ENCODE results near the gene SLC44A1. TPM values are rescaled to one million over a fixed set of nuclear protein-coding genes. Genes with fewer than 3 reads are reported as not detected.
A peak's percentile ranks its signal among the peaks of the same experiment; 100 is the strongest.

SLC44A1 gene
- total RNA-seq, 1 experiment from 2014 or later: 25.0 TPM

- in situ Hi-C loops (cut with HindIII; ENCODE audit: low sequenced_read_pairs): no loop called here
These were observed 115.9 kb downstream of the SLC44A1 start for GRCh38 chr9:105360344-105360743.

DNA sequence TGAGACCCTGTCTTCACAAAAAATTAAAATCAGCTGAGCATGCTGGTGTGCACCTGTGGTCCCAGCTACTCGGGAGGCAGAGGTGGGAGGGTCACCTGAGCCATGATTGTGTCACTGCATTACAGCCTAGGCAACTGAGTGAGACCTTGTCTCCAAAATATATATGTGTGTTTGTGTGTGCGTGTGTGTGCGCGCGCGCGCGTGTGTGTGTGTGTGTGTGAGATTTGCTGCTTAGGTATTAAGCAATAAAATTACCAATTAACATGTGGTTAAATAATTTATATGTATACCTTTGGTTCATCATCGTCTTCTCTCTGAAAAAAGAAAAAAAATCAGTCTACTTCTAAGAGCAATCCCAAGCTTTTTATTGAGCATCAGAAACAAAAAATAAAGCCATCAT, 117.4 kb downstream of the SLC44A1 start:
- in situ Hi-C loops (cut with HindIII; ENCODE audit: low sequenced_read_pairs): no loop called here
- DNase-seq (ENCODE audit: low spot score): no peak

More at GRCh38 chr9:105360344-105360743, 115.9 kb downstream of the SLC44A1 start:
- DNase-seq (ENCODE audit: low spot score): no peak

DNA sequence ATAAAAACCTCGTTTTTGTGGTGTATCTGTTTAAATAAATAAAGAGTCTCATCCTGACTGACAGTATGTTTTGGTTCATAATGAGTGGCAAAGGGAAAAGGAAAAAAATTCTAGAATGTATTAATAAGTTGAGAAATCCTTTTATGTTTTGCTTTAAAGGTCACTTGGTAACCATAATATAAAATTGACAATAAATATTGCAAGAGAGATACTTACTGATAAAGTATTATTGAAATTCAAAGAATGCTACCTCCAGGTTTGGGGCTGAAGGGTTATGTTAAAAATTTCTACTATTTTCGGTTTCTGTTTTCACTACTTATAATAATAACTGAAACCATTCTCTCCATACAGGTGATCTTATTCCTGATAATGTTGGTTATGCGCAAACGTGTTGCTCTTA, 118.0 kb downstream of the SLC44A1 start:
- no peak for DNase-seq (ENCODE audit: low spot score)
- in situ Hi-C loops (cut with HindIII; ENCODE audit: low sequenced_read_pairs): no loop called here

DNA sequence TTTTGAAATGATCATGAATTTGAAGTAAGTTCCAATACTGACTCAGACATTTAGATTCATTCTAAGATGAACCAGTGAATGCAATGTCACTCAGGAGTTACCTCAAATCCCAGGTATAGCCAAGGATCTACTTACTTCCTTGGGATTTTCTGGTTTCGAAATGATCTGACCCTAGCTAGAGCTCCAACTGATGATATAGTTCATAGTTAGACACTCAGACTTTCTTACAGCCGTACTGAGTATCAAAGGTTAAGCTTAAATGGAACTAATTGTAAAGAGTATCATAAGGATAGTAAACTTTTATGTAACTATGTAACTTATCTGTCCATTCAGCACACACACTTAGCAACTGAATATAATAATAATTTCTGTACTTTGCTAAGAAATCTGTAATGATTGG, 119.4 kb downstream of the SLC44A1 start:
- in situ Hi-C loops (cut with HindIII; ENCODE audit: low sequenced_read_pairs): no loop called here
- DNase-seq (ENCODE audit: low spot score): no peak

DNA sequence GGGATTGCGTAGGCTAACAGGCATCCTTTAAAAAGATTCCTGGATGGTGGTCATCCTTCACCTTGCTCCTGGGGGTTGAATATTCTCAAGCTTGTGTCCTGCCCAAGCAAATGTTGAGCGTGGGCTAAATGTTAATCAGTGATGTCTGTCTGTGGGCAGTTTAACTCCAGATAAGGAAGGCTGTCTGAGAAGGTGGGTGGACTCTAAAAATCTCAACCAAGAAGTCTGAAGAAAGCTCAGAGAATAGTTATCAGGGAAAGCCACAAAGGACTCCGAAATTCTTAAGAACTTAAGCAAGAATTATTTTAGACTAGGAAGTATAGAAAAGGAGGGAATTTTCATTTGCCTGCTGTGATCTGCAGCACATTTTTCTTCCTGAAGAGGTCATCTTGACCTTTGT, 125.5 kb downstream of the SLC44A1 start:
- no peak for DNase-seq (ENCODE audit: low spot score)
- in situ Hi-C loops (cut with HindIII; ENCODE audit: low sequenced_read_pairs): no loop called here

DNA sequence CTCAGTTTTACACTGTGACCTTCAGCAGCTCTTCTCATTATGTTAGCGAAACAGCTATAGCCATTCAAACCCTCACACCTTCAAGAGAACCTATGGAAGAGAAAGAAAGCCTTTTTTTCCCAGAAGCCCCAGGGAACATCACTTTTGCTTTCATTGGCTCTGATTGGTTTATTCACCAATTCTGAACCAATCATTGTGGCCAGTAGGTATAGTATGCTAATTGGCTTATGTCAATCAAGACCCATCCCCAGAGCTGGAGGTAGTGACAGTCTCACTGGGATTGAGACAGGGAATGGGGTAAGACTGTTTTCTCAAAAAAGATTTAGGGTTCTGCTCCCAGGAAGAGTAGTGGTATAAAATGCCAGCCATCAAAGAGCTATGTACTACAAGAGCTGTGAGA, 129.3 kb downstream of the SLC44A1 start:
- in situ Hi-C loops (cut with HindIII; ENCODE audit: low sequenced_read_pairs): no loop called here
- DNase-seq (ENCODE audit: low spot score): no peak

DNA sequence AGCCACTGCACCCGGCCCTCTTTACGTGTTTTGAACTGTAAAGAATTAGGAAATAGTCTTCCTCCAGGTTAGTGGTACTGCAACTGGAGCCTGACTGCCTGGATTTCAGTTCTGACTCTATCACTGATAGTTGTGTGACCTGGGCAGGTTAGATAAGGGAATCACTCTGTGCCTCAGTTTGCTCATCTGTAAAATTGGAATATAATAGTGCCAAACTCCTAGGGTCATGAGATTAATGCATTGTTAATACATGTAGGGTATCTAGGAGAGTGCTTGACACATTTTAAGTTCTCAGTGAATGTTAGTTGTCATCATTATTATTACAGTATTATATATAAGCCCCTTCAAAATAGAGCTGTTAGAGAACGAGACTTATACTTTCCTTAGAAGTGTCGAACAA, 130.9 kb downstream of the SLC44A1 start:
- no peak for DNase-seq (ENCODE audit: low spot score)
- in situ Hi-C loops (cut with HindIII; ENCODE audit: low sequenced_read_pairs): no loop called here

DNA sequence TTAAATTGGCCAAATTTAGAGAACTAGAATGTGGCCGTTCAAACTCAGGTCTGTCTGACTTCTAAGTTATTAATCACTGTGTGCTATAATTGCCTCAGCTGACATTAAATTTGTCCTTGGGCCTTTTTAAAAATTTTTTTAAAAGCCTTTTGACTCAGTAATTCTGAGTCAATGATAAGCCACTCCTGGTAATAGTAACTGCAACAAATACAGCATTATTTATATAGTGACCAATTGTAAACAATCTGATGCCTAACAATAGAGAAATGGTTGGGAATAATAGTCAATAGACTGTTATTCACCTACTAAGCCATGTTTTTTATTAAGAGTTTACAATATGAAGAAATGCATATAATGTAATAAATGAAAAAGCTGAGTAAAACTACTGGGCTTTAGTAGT, 132.4 kb downstream of the SLC44A1 start:
- no peak for DNase-seq (ENCODE audit: low spot score)
- in situ Hi-C loops (cut with HindIII; ENCODE audit: low sequenced_read_pairs): no loop called here

GRCh38 chr9:105385381-105385985, 141.0 kb downstream of the SLC44A1 start:
- in situ Hi-C loops (cut with HindIII; ENCODE audit: low sequenced_read_pairs): no loop called here
- DNase-seq (ENCODE audit: low spot score): peak; percentile 85

DNA sequence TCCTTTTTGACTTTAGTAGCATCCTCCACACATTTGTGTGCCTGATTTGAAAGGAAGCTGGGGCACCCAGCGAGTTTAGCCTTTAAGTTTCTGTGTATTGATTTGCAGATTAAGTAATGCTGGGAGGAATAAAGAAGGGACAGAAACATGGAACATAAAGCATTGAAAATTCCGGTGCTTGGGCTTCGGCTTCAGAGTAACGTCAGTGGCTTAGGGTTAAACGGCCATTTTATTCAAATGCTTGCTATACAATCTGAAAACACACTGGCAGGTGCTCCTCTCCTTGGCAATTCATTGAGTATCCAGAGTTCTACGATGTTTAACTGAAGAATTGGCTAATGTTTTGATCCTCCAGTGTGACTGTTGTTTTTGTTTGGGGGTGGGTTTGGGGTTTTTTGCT, 145.3 kb downstream of the SLC44A1 start:
- peak; percentile 41 for DNase-seq (ENCODE audit: low spot score)
- in situ Hi-C loops (cut with HindIII; ENCODE audit: low sequenced_read_pairs): no loop called here

- in situ Hi-C loops (cut with HindIII; ENCODE audit: low sequenced_read_pairs): no loop called here
- DNase-seq (ENCODE audit: low spot score): peak; percentile 89
These were observed 146.4 kb downstream of the SLC44A1 start for GRCh38 chr9:105390871-105391270.

DNA sequence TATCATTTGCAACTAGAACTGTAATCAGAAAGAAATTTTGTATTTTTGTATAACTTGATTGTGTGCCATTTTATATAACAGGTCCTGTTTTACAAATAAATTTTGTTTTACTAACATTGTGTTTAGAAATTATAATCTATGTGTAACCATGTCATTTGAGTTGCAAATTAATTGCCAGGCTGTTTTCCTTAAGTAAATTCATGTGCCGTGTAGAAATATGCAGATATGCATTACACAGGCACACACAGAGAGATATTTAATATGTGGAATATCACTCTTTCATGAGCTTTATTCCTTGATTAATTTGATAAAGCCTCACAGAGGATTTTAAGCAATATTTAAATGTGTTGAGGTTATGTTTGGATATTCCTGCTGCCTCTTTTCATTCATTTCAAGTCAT, 146.8 kb downstream of the SLC44A1 start:
- in situ Hi-C loops (cut with HindIII; ENCODE audit: low sequenced_read_pairs): no loop called here
- no peak for DNase-seq (ENCODE audit: low spot score)

DNA sequence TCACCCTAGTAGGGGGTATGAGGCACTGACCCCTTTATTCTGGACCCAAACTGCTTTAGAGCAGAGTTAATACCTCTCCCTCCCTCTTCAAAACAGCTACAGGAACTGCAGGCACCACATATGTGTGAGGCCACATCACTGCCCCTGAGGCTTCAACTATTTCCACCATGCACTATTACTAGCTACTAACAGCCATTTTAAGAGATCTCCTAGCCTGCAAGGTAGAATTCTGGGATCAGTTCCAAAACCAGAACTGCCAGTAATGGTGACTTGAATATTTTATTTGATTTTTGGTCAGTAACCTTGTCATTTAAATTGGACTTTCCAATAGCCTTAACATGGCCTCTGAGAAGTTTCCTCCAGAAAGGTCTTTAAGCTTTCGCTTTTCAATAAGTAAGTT, 148.1 kb downstream of the SLC44A1 start:
- peak; percentile 30 for DNase-seq (ENCODE audit: low spot score)
- in situ Hi-C loops (cut with HindIII; ENCODE audit: low sequenced_read_pairs): no loop called here

GRCh38 chr9:105393576-105394344, 149.3 kb downstream of the SLC44A1 start:
- no peak for DNase-seq (ENCODE audit: low spot score)
- in situ Hi-C loops (cut with HindIII; ENCODE audit: low sequenced_read_pairs): no loop called here

DNA sequence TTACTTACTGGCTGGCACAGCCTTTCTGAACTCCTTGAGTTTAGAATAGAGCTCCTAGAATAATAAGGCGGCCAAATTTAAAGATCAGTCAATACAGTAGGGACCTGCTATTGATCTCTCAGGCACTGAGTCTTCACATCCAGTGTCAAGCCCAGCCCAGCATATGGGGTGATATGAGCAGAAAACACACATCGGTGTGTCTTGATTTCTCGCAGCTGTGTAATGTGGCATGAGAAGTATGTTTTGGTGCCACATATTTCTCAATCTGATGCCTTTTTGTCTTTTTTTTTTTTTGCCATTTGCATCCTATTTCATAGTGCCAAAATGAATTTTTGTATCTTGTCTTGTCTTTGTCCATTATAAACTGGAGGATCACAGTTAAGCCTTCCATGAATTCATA, 152.0 kb downstream of the SLC44A1 start:
- in situ Hi-C loops (cut with HindIII; ENCODE audit: low sequenced_read_pairs): no loop called here
- no peak for DNase-seq (ENCODE audit: low spot score)

DNA sequence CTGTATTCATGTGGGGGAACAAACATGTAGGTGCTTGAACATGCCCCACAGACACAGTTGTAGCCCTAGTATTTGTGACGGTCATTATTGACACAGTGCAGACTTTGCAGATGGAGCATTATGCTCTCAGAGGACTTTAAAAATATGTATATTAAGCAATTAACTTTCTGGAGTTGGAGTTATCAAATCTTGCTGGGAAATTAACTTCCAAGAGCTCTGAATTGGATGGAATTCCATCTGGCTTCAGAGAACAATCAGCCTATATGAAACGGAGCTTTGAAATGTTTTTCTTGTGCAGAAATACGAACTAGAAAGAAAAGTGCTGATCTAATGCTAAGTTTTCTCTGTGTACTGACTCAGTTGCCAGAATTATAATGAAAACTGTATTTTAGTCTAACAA, 152.4 kb downstream of the SLC44A1 start:
- in situ Hi-C loops (cut with HindIII; ENCODE audit: low sequenced_read_pairs): no loop called here
- DNase-seq (ENCODE audit: low spot score): no peak

DNA sequence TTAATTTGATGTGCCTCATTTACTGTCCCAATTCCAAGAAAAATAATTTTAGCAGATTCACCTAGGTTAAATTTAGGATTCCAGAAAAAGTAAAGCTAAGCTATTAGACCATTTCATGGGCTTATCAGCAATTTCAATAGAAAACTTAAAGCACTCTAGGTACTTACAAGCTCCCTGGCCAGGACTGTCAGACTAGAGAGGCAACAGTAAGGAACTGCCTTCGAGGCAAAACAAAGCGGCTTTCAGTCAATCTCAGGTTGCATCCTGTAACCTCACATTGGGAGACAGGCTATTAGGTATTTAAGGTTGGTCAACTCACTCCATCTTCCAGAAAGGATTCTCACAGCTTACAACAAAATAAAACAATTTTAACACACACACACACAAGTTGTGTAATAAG, 154.7 kb downstream of the SLC44A1 start:
- in situ Hi-C loops (cut with HindIII; ENCODE audit: low sequenced_read_pairs): no loop called here
- no peak for DNase-seq (ENCODE audit: low spot score)

DNA sequence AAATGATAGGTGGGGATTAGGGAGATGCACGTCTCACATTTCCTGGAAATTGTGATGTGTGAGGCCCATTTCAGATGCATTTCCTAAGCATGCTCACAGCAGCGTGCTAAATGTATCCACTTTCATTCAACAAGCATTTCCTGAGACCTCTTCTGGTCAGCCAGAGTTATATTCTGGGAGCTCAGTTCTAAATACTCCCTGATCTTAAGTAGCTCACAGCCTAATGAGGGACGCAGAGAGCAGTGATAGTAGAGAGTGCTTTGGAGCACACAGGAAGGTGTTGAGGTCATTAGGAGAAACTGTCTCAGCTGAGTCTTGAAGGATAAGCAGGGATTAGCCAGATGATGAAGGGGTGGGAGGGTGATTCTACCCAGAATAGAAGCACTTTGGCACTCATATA, 157.2 kb downstream of the SLC44A1 start:
- in situ Hi-C loops (cut with HindIII; ENCODE audit: low sequenced_read_pairs): no loop called here
- no peak for DNase-seq (ENCODE audit: low spot score)

DNA sequence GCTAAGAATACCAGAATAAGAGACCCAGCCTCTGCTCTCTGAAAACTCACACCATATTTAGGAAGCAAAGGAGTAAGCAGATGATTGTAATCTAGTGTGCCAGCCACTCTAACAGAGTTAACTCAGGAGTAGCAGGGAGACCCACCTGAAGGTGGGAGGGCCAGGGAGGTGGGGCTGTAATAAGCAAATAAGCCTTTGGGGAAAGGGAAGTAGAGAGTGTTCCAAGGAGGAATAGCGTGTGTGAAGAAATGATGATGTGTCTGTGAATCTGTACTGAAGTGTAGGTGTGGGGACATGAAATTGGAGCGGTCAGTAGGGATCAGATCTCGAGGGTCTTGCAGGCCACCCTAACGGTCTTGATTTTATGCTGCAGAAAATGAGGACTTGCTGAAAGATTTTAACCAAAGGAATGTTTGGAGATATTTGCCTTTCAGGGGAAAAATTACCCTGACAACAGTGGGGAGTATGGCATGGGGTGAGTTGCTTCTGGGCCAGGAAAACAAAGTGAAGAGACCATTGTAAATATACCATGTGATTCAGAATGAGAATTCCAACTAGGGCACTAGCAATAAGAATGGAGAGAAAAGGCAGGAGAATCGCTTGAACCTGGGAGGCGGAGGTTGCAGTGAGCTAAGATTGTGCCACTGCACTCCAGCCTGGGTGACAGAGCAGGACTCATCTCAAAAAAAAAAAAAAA, 159.2 kb downstream of the SLC44A1 start:
- in situ Hi-C loops (cut with HindIII; ENCODE audit: low sequenced_read_pairs): no loop called here

DNA sequence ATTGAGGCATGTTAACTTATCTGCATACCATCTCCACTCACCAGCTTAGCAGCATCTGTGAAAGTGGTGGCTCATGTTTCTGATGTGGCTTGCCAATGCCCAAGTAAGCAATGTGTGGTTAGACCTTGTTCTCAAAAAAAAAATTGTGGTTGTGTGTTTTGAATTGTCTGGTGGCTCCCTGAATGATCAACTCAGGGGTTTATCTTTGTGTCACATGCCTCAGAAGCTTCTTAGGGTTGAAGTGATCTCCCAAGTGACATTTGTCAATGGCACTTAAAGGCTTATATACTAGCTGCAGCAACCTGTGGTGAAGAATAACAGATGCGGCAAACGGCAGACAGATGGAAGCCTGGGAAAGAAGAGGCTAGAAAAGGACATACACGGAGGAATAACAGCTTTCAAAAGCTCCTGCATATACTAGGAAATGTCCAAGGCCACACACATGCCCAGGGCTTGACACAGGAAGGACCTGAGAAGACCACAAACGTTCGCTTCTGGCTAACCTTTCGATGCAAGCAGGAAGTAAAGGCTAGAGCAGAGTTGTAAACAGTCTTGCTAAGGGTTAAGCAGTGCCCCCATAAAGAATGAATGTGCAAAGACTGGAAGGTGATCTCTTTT, 161.2 kb downstream of the SLC44A1 start:
- DNase-seq (ENCODE audit: low spot score): no peak
- in situ Hi-C loops (cut with HindIII; ENCODE audit: low sequenced_read_pairs): no loop called here

More for the DNA sequence above, 159.2 kb downstream of the SLC44A1 start:
- no peak for DNase-seq (ENCODE audit: low spot score)
